Loucy (cell line): ENCODE data around the gene LRRC42.

ENCODE experiments used
- EZH2phosphoT487 ChIP-seq: fragments of 200-600 bp; IDR thresholded peaks from 2 replicates; pipeline ENCODE4 v1.6.1; 2018; ENCODE audit warnings: antibody characterized with exemption, mild to moderate bottlenecking, moderate library complexity, borderline replicate concordance
- TF ChIP-seq, protein P1 (sequence below): fragments of 200-600 bp; sonication (generic); conservative IDR thresholded peaks from 2 replicates; pipeline ENCODE4 v1.5.1; 2014; ENCODE audit warnings: mild to moderate bottlenecking, antibody characterized with exemption, low read length

DNA sequence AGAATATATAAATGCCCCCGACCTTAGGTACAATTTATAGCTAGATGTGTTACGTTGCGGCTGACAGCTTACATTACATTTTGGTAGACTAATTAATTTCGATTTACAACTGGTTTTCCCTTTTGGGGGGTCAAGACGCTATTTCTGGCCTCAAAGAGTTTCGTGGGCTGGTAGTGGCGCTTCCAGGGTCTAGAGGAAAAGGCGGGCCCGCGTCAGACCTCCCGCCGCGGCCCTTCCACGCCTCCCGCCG, 1.0 kb upstream of the LRRC42 start:
- TF ChIP-seq, protein P1, sequence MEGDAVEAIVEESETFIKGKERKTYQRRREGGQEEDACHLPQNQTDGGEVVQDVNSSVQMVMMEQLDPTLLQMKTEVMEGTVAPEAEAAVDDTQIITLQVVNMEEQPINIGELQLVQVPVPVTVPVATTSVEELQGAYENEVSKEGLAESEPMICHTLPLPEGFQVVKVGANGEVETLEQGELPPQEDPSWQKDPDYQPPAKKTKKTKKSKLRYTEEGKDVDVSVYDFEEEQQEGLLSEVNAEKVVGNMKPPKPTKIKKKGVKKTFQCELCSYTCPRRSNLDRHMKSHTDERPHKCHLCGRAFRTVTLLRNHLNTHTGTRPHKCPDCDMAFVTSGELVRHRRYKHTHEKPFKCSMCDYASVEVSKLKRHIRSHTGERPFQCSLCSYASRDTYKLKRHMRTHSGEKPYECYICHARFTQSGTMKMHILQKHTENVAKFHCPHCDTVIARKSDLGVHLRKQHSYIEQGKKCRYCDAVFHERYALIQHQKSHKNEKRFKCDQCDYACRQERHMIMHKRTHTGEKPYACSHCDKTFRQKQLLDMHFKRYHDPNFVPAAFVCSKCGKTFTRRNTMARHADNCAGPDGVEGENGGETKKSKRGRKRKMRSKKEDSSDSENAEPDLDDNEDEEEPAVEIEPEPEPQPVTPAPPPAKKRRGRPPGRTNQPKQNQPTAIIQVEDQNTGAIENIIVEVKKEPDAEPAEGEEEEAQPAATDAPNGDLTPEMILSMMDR: no peak
- no peak for TF ChIP-seq EZH2phosphoT487
